GM13976 (cell line): ENCODE measurements around the gene RHEB.

ENCODE experiments used
- DNase-seq: peaks from one replicate; pipeline ENCODE4 v3.0.0; 2012; ENCODE audit warnings: low spot score
- CTCF ChIP-seq: IDR thresholded peaks from 2 replicates; pipeline ENCODE4 v1.5.1; 2012; ENCODE audit warnings: borderline replicate concordance, mild to moderate bottlenecking; ENCODE audit not compliant: insufficient read depth; ENCODE audit errors: extremely low read depth, missing control alignments, control extremely low read depth
- in situ Hi-C: fragments of 300-500 bp; cut with MboI; formaldehyde crosslinking; loops from one replicate; pipeline ENCODE4 v1.12.0; 2022; ENCODE audit warnings: low sequenced_read_pairs, mixed read lengths, inconsistent platforms; ENCODE audit not compliant: unreplicated experiment

The RHEB gene

GRCh38 chr7:151511270-151511669 is 8.4 kb downstream of the RHEB start:
- in situ Hi-C loops, result no loop called here
- no peak for TF ChIP-seq CTCF
- DNase-seq, result no peak

DNA sequence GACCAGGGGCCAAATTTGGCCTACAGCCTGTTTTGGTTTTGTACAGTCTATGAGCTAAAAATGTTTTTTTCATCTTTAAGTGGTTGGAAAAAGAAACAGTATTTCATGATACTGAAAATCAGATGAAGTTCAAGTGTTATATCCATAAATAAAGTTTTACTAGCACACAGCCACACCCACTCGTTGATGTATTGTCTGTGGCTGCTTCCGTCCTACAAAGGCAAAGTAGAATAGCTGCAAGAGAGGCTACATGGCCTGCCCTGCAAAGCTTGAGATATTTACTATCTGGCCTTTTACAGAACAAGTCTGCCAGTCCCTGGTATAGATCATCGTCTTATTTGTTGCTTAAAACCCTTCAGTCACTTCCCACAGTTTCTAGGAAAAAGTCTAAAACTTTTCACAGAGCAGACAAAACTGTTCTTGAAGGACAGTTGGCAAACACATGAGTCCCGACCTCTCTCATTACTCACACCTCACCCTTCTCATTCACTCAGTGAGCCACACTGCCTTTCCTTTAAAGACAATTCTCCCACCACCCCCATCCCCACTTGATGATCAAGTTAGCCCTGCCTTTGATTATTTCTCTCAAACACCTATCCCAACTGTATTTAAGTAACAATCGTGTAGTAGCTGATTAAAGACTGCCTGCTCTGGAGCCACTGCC is 9.9 kb downstream of the RHEB start:
- in situ Hi-C loops, result no loop called here
- no peak for TF ChIP-seq CTCF
- no peak for DNase-seq

GRCh38 chr7:151508991-151509390 is 10.7 kb downstream of the RHEB start:
- no peak for DNase-seq
- in situ Hi-C loops, result no loop called here

DNA sequence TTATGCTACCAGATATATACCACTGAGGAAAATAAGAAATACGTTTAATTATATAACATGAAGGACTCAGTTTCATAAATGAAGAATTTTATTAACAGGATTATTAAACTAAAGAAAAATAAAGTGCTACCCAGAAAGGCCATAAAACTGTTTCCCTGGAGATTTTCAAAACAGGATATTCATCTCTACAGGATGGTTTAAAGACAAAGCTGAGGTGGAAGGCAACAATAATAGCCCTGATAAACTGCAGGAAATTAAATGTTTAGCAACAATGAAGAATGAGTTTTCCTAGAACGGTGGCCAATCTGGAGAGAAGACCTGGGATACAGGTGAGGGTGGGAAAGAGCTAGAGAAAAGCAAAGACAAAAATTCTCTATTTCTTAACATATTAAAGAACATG is 11.9 kb downstream of the RHEB start:
- no peak for TF ChIP-seq CTCF
- DNase-seq, result no peak
- in situ Hi-C loops, result no loop called here

More at GRCh38 chr7:151508991-151509390, 10.7 kb downstream of the RHEB start:
- TF ChIP-seq CTCF, result no peak

DNA sequence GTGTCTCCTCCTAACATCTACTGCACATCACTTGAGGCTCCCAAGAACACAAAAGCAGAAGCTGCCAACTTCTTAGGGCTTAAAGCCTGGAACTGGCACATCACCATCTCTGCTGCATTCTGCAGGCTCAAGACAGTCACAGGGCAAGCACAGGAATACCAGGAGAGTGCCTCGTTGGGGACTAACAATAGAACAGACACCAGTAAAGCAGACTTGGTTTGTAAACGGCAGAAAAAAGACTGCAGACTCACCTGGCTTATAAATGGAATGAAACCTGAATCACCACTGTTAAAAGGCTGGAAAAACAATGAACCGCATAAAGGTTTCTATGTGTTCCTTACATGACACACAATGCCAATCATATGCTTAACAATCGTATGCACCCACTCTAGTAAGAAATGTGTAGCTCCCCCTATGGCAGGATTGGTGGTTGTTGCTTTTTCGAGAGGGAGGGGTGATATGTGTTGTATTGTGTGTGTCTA is 12.8 kb downstream of the RHEB start:
- in situ Hi-C loops, result no loop called here
- TF ChIP-seq CTCF, result no peak
- DNase-seq, result no peak

DNA sequence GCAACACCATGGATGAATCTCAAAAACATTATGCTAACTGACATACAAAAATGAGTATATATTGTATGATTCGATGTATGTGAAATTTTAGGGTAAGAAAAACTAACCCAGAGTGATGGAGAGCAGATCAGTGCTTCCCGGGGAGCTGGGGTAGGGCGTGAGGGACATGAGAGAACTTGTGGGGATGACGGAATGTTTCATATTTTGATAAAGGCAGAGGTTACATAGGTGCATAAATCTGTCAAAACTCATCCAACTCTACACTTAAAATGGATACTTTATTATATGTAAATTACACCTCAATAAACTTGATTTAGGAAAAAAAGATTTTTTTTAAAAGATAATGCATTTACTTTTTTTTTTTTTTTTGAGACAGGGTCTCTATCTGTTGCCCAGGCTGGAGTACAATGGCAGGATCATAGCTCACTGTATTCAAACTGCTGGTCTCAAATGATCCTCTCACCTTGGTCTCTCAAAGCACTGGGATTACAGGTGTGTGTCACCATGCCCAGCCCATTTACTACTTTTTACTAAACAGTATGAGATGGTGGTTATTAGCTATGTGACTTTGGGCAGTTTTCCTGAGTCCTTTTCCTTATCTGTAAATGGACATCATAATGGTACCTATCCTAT is 13.7 kb downstream of the RHEB start:
- no peak for TF ChIP-seq CTCF
- in situ Hi-C loops, result no loop called here
- no peak for DNase-seq
